ENCODE measurements around the gene KTN1. TPM values are rescaled to one million over a fixed set of nuclear protein-coding genes. Genes with fewer than 3 reads are reported as not detected.

KTN1 gene
- total RNA-seq, 2 donors from 2014 or later: 109 to 112 TPM

DNA sequence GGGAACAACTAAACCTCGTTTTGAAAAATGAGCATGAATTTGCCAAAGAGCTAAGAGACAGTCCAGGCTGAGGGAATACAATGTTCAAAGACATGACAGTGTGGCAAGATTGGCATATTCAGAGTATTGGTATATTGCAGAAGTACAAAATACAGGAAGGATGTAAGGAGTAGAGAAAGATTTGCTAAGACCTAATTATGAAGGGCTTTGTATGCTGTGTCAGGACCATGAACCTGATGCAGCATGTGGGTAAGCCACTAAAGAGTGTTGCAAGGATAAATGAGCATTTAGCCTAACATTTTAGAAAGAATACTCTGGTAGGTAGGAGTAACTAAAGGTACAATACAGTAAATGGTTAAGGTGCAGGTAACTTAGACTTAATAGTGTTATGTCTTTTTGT is 65.1 kb downstream of the KTN1 start:
- Mint-ChIP-seq H3K36me3 (peaks cover 33% of the 10 kb centered on the region), H3K4me3 (no peak overlapping the region), H3K27ac (no peak overlapping the region), H3K9me3 (no peaks in the 10 kb centered on the region), H3K27me3 (no peaks in the 10 kb centered on the region), H3K4me1 (ENCODE audit: low read depth in 2 of 2) (peaks cover 0 to 2% of the 10 kb centered on the region in 2 donors)
- no peak for ATAC-seq
- no peak for DNase-seq (ENCODE audit: low spot score)

GRCh38 chr14:55645845-55646832 is 66.1 kb downstream of the KTN1 start:
- H3K36me3 Mint-ChIP-seq: peaks cover 40% of the 10 kb centered on the region
- H3K4me1 Mint-ChIP-seq (ENCODE audit: low read depth in 2 of 2): peaks cover 0 to 9% of the 10 kb centered on the region in 2 donors
- ATAC-seq (no peak), DNase-seq (ENCODE audit: low spot score) (no peak)
- no peaks in the 10 kb centered on the region for H3K27me3 Mint-ChIP-seq
- H3K4me3 Mint-ChIP-seq: no peak overlapping the region
- H3K27ac Mint-ChIP-seq: no peak overlapping the region
- H3K9me3 Mint-ChIP-seq: no peaks in the 10 kb centered on the region

DNA sequence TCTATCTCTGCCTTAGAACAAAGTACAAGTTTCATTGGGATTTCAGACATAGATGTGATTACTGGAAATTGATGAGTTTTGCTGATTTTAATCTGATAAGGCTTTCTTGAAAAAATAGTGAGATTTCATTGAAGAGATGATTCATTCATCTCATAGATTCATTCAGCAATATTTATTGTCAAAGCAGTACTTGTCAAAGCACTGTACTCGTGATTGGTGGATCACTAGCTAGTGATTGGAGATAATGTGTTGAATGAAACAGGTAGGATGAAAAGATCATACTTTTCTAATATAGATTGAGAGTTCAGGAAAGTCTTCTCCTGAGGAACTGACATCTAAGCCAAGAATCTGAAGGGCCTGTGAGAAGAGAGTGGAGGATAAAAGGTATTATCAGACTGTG is 71.0 kb downstream of the KTN1 start:
- peaks cover 0 to 10% of the 10 kb centered on the region in 2 donors for H3K4me1 Mint-ChIP-seq (ENCODE audit: low read depth in 2 of 2)
- peaks cover 31% of the 10 kb centered on the region for H3K36me3 Mint-ChIP-seq
- no peak overlapping the region for H3K4me3 Mint-ChIP-seq
- H3K27ac Mint-ChIP-seq: peak overlapping the region in 1 of 2 donors; percentile 25
- no peaks in the 10 kb centered on the region for H3K27me3 Mint-ChIP-seq
- ATAC-seq (no peak), DNase-seq (ENCODE audit: low spot score) (no peak)
- H3K9me3 Mint-ChIP-seq: no peaks in the 10 kb centered on the region

DNA sequence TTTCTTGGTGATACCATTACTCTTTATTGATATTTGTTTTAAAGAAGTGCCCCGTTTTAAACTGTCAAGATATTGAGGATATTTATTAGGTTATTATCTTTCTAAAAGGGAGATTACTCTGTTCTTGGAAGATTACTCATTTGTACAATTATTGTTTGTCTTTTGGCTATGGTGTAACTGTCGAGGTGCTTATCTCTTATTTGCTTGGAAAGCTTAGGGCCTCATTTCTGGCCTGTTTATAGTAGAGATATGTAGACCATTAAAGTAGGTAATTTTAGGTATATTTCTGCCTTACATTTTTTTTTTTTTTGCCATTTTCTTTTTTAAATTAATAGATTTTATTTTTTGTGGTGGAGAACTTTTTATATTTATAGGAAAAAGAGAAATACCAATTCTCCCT is 74.2 kb downstream of the KTN1 start:
- H3K9me3 Mint-ChIP-seq: no peaks in the 10 kb centered on the region
- H3K4me1 Mint-ChIP-seq (ENCODE audit: low read depth in 2 of 2): peaks cover 0 to 10% of the 10 kb centered on the region in 2 donors
- peaks cover 19% of the 10 kb centered on the region for H3K36me3 Mint-ChIP-seq
- H3K4me3 Mint-ChIP-seq: no peak overlapping the region
- no peak overlapping the region for H3K27ac Mint-ChIP-seq
- no peaks in the 10 kb centered on the region for H3K27me3 Mint-ChIP-seq
- no peak for DNase-seq (ENCODE audit: low spot score)
- no peak for ATAC-seq

DNA sequence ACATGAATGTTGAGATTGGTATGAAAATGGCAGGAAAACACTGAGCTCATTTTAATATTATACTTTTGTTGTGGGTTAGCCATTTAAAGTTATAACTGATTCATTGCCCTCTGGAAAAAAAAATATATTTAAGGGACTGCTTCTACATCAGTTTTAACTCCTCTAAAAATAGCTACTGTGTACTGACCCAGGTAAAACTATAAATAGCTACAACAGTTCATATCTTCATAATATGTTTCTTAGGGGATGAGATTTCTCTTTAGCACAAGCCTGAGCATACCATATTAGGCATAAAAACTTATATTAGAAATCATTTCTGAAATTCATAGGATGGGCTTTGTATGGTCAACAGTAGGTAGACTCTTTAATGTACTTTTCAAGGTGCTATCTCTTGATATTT is 81.0 kb downstream of the KTN1 start:
- Mint-ChIP-seq H3K36me3 (peaks cover 23% of the 10 kb centered on the region), H3K4me3 (no peak overlapping the region), H3K9me3 (no peaks in the 10 kb centered on the region), H3K27ac (no peak overlapping the region), H3K4me1 (ENCODE audit: low read depth in 2 of 2) (peaks cover 13 to 21% of the 10 kb centered on the region in 2 donors), H3K27me3 (no peaks in the 10 kb centered on the region)
- no peak for DNase-seq (ENCODE audit: low spot score)
- ATAC-seq: no peak

- no peak for DNase-seq (ENCODE audit: low spot score)
- no peak overlapping the region for H3K27ac Mint-ChIP-seq
- H3K36me3 Mint-ChIP-seq: peaks cover 23% of the 10 kb centered on the region
- ATAC-seq: no peak
- H3K4me3 Mint-ChIP-seq: no peak overlapping the region
- H3K27me3 Mint-ChIP-seq: no peaks in the 10 kb centered on the region
- H3K9me3 Mint-ChIP-seq: no peaks in the 10 kb centered on the region
- peaks cover 13 to 25% of the 10 kb centered on the region in 2 donors for H3K4me1 Mint-ChIP-seq (ENCODE audit: low read depth in 2 of 2)
These were observed 82.7 kb downstream of the KTN1 start for GRCh38 chr14:55662752-55663151.

- DNase-seq (ENCODE audit: low spot score): no peak
- Mint-ChIP-seq H3K27me3 (no peaks in the 10 kb centered on the region), H3K27ac (no peak overlapping the region), H3K36me3 (peaks cover 15% of the 10 kb centered on the region), H3K4me1 (ENCODE audit: low read depth in 2 of 2) (peaks cover 13 to 25% of the 10 kb centered on the region in 2 donors), H3K9me3 (no peaks in the 10 kb centered on the region), H3K4me3 (peak overlapping the region; percentile 16)
- peak in 1 of 2 donors; percentile 73 for ATAC-seq
These were observed 85.2 kb downstream of the KTN1 start for GRCh38 chr14:55665067-55665675.

DNA sequence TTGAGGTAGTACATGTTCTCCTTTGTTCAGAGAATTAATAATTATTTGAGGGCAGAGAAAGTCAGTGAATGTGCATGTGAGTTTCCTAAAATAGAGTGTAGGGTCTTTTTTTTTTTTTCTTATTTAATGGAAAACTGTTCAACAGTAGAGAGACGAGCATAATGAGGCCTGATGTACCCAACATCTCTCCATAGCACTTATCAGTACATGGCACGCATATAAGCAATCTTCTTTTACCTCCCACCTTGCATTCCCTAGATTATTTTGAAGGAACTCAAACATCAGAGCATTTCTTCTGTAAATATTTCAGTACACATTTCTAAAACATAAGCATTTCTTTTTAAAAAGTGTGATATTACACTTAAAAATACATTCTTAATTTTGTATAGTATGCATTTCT is 87.8 kb downstream of the KTN1 start:
- no peak overlapping the region for H3K4me3 Mint-ChIP-seq
- DNase-seq (ENCODE audit: low spot score) (no peak), ATAC-seq (no peak)
- H3K27me3 Mint-ChIP-seq: no peaks in the 10 kb centered on the region
- H3K9me3 Mint-ChIP-seq: no peaks in the 10 kb centered on the region
- H3K4me1 Mint-ChIP-seq (ENCODE audit: low read depth in 2 of 2): peaks cover 13 to 25% of the 10 kb centered on the region in 2 donors
- no peak overlapping the region for H3K27ac Mint-ChIP-seq
- H3K36me3 Mint-ChIP-seq: peaks cover 22% of the 10 kb centered on the region

- no peaks in the 10 kb centered on the region for H3K27me3 Mint-ChIP-seq
- H3K9me3 Mint-ChIP-seq: no peaks in the 10 kb centered on the region
- no peaks in the 10 kb centered on the region for H3K4me1 Mint-ChIP-seq (ENCODE audit: low read depth in 2 of 2)
- peaks cover 20% of the 10 kb centered on the region for H3K36me3 Mint-ChIP-seq
- DNase-seq (ENCODE audit: low spot score) (no peak), ATAC-seq (no peak)
- no peak overlapping the region for H3K4me3 Mint-ChIP-seq
- no peak overlapping the region for H3K27ac Mint-ChIP-seq
These were observed 91.6 kb downstream of the KTN1 start for GRCh38 chr14:55671641-55672040.

DNA sequence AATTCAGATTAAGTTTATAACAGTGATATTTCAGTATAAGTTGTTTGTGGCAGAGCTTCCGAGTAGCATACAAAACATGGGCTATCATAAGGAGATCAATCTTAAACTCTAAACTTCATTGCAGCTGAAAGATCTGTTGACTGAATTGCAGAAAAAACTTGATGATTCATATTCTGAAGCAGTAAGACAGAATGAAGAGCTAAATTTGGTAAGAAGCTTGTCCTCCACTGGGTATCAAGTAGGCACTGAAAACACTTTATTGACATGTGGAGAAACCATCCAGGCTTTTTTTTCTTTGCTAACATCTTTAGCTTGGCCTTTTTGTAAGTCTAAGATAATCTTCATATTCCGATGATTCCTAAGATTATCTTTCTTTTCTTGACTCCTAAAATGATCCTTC is 93.0 kb downstream of the KTN1 start:
- no peak overlapping the region for H3K27ac Mint-ChIP-seq
- H3K4me1 Mint-ChIP-seq (ENCODE audit: low read depth in 2 of 2): no peaks in the 10 kb centered on the region
- H3K27me3 Mint-ChIP-seq: no peaks in the 10 kb centered on the region
- H3K4me3 Mint-ChIP-seq: no peak overlapping the region
- H3K9me3 Mint-ChIP-seq: no peaks in the 10 kb centered on the region
- ATAC-seq (no peak), DNase-seq (ENCODE audit: low spot score) (no peak)
- H3K36me3 Mint-ChIP-seq: peaks cover 20% of the 10 kb centered on the region

DNA sequence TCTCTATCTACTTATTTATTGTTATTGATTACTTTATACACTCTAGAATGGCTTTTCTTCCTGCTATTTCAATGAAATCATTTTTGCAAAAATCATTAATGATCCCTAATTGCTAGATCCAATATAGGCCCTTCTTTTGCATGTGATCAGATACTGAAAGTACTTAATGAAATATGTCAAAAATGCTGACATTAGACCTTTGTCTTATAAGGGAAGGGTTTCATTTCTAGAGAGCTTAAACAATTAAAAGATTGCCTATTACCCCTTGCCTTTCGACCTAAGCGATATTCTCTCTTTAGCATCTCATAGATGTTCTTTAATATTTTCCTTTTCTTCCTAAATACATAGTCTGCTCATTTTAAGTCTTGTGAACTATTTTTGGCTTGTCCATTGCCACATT is 101.1 kb downstream of the KTN1 start:
- no peaks in the 10 kb centered on the region for H3K9me3 Mint-ChIP-seq
- ATAC-seq (no peak), DNase-seq (ENCODE audit: low spot score) (no peak)
- no peak overlapping the region for H3K27ac Mint-ChIP-seq
- H3K4me3 Mint-ChIP-seq: no peak overlapping the region
- H3K36me3 Mint-ChIP-seq: peaks cover 45% of the 10 kb centered on the region
- H3K4me1 Mint-ChIP-seq (ENCODE audit: low read depth in 2 of 2): no peaks in the 10 kb centered on the region
- H3K27me3 Mint-ChIP-seq: no peaks in the 10 kb centered on the region

DNA sequence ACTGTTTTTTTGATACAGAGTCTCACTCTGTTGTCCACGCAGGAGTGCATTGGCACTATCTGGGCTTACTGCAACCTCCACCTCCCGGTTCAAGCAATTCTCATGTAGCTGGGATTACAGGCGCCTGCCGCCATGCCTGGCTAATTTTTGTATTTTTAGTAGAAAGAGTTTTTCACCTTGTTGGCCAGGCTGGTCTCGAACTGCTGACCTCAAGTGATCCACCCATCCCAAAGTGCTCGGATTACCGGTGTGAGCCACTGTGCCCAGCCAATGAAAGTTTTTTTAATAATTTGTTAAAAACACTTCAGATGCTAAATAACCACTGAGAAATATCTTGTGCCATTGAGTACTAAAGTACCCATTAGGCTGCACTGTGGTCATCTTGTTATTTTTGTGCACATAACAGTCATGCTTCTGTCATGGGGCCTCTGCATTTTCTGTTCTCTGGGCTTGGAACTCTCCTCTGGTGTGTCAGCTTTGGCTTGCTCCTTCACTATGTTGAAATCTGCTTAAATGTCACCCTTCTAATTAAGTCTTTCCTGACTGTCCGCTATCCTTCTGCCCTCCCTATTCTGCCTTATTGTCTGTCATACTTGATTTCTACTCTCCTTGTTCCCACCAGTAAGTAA is 105.1 kb downstream of the KTN1 start:
- ATAC-seq: no peak

GRCh38 chr14:55686713-55687112 is 106.7 kb downstream of the KTN1 start:
- no peaks in the 10 kb centered on the region for H3K4me1 Mint-ChIP-seq (ENCODE audit: low read depth in 2 of 2)
- no peaks in the 10 kb centered on the region for H3K9me3 Mint-ChIP-seq
- no peak overlapping the region for H3K27ac Mint-ChIP-seq
- H3K4me3 Mint-ChIP-seq: no peak overlapping the region
- H3K36me3 Mint-ChIP-seq: peaks cover 25% of the 10 kb centered on the region
- DNase-seq (ENCODE audit: low spot score) (no peak), ATAC-seq (no peak)
- no peaks in the 10 kb centered on the region for H3K27me3 Mint-ChIP-seq

More for the DNA sequence above, 105.1 kb downstream of the KTN1 start:
- Mint-ChIP-seq H3K27me3 (no peaks in the 10 kb centered on the region), H3K4me3 (no peak overlapping the region), H3K4me1 (ENCODE audit: low read depth in 2 of 2) (no peaks in the 10 kb centered on the region), H3K9me3 (no peaks in the 10 kb centered on the region), H3K27ac (no peak overlapping the region), H3K36me3 (peaks cover 34% of the 10 kb centered on the region)
- no peak for DNase-seq (ENCODE audit: low spot score)

GRCh38 chr14:55688566-55688965 is 108.6 kb downstream of the KTN1 start:
- ATAC-seq (no peak), DNase-seq (ENCODE audit: low spot score) (no peak)
- Mint-ChIP-seq H3K4me1 (ENCODE audit: low read depth in 2 of 2) (no peaks in the 10 kb centered on the region), H3K36me3 (peaks cover 17% of the 10 kb centered on the region), H3K4me3 (no peak overlapping the region), H3K27ac (no peak overlapping the region), H3K27me3 (no peaks in the 10 kb centered on the region), H3K9me3 (no peaks in the 10 kb centered on the region)

All from natural killer cell treated with Interleukin-12 subunit alpha and Interleukin-12 subunit beta and Interleukin-15 and Interleukin-18, amount 100 ng/mL, for 72 hours (primary cell).